HepG2 (cell line): ENCODE measurements around the gene ALDH1A1.

Source experiments
- MAF1 ChIP-seq: sonication (generic); formaldehyde crosslinking; IDR thresholded peaks from 2 replicates; pipeline ENCODE4 v1.5.0; 2020; ENCODE audit warnings: missing genetic modification reagents, borderline replicate concordance
- MYC ChIP-seq: sonication (generic); formaldehyde crosslinking; IDR thresholded peaks from 2 replicates; pipeline ENCODE4 v1.9.0; 2021; ENCODE audit warnings: missing genetic modification reagents, borderline replicate concordance

DNA sequence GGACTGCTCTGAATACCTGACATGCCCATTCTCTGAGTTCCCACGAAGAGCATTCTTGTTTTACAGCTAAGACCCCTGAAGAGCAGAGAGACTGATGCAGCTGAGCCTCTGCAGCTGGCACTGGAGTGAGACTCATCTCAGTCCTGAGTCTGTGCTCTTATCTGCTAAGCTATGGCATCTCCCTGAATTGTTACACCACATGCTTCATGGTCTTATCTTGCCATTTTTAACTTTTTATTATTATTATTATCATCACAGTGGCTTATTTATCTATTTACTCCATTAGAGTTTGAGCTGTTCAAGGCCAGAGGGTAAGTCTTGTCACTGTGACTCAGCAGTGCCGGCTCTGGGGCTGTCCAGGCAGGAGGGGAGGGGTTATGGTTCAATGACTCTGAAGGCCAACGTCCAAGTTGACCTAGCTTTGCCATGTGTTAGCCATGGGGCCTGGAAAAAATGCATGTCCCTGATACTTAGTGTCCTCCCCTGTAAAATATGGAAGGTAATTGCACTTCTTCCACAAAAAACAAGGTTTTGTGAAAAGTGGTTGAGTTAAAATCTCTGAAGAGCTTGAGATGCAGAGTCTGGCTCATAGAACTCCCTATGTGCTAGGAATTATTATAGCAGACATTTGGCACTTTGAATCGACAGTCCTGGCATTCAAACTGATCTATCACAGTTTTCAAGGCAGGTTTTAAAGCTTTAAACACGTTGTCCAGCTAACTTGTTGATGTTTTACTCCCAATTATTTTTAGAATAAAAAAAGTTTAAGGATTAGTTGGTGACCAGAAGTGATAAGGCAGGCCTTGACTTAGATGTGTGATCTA, 94.6 kb downstream of the ALDH1A1 start:
- no peak for TF ChIP-seq MAF1 (CRISPR knock-in tag)
- TF ChIP-seq MYC (CRISPR knock-in tag), result peak; percentile 91
